Esophagus muscularis mucosa (tissue), 4 donors: ENCODE measurements around the gene CRTAP. TPM values are rescaled to one million over a fixed set of nuclear protein-coding genes. Genes with fewer than 3 reads are reported as not detected.

Experiments
- DNase-seq: peaks from one replicate; pipeline ENCODE4 v3.0.0-alpha.2; 2017; ENCODE audit errors: extremely low spot score
- H3K27ac ChIP-seq, 4 donors: fragments of 200-600 bp; sonication (generic); replicated peaks in 1 of 4; 1 replicate in 3 of 4; 2 replicates in 1 of 4; pipeline ENCODE4 v1.5.1; 2016 to 2019; ENCODE audit warnings: mild to moderate bottlenecking in 1 of 4
- H3K27me3 ChIP-seq, 4 donors: fragments of 200-600 bp; sonication (generic); one replicate each; pipeline versions ENCODE4 v1.5.1 to v1.6.0; 2016 to 2019
- H3K36me3 ChIP-seq, 4 donors: fragments of 200-600 bp; sonication (generic); one replicate each; pipeline ENCODE4 v1.5.1; 2016 to 2019
- H3K4me1 ChIP-seq, 4 donors: fragments of 200-600 bp; sonication (generic); one replicate each; pipeline ENCODE4 v1.5.1; 2016 to 2019
- H3K4me3 ChIP-seq, 4 donors: fragments of 200-600 bp; sonication (generic); 1 replicate in 2 of 4; 2 replicates in 2 of 4; pipeline ENCODE4 v1.5.1; 2016 to 2019; ENCODE audit warnings: mild to moderate bottlenecking in 4 of 4, moderate library complexity in 1 of 4
- H3K9me3 ChIP-seq, 4 donors: fragments of 200-600 bp; sonication (generic); 1 replicate in 3 of 4; 2 replicates in 1 of 4; pipeline ENCODE4 v1.5.1; 2016 to 2019
- CTCF ChIP-seq, 3 experiments: fragments of 200-600 bp in 2 of 3; fragments of 450-650 bp in 1 of 3; sonication (generic) in 2 of 3; IDR thresholded peaks; one replicate each; pipeline ENCODE4 v1.5.1; 2017 to 2019; ENCODE audit warnings: antibody characterized with exemption in 3 of 3, mild to moderate bottlenecking in 2 of 3, moderate library complexity in 1 of 3
- EP300 ChIP-seq: sonication (generic); formaldehyde crosslinking; IDR thresholded peaks from one replicate; pipeline ENCODE4 v1.6.1; 2017; ENCODE audit warnings: antibody characterized with exemption
- POLR2A ChIP-seq: fragments of 450-650 bp; IDR thresholded peaks from one replicate; pipeline ENCODE4 v1.6.1; 2017; ENCODE audit warnings: antibody characterized with exemption, moderate library complexity, mild to moderate bottlenecking, low read depth
- POLR2AphosphoS5 ChIP-seq, 2 donors: sonication (generic); formaldehyde crosslinking; IDR thresholded peaks; one replicate each; pipeline ENCODE4 v1.6.1; 2017; ENCODE audit warnings: antibody characterized with exemption in 2 of 2
- WGBS: methylation state at CpG from one replicate; pipeline ENCODE4 v1.1.5; 2018; 5-methylcytosine and 5-hydroxymethylcytosine counted together
- intact Hi-C: fragments of 100-400 bp; cut with DNase I; formaldehyde crosslinking; loops from one replicate; pipeline ENCODE4 v1.15.1; 2023
- small RNA-seq, 3 donors: library from RNA; depleted of rRNA; stranded (forward); fragments of <200 nt; gene quantifications; one replicate each; pipeline ENCODE3, GENCODE V24; 2016
- total RNA-seq, 4 donors: library from RNA; depleted of rRNA; stranded (reverse); fragments of >200 nt; gene quantifications; one replicate each; pipeline versions ENCODE4 v1.1.0 to v1.2.1, GENCODE V29; 2016

The CRTAP gene
- total RNA-seq, 4 donors from 2014 or later = 187 to 282 (median 237) TPM

GRCh38 chr3:33186524-33187367 lies 72.9 kb downstream of the CRTAP start:
- 93% methylated on average over 13 of the region's 13 CpGs for WGBS
- TF ChIP-seq EP300 (no peak), CTCF (IDR thresholded peaks at IDR 0.05) (no peak), POLR2A (no peak), POLR2AphosphoS5 (IDR thresholded peaks at IDR 0.05) (no peak)
- Histone ChIP-seq H3K4me3 (no peak overlapping the region), H3K4me1 (no peaks in the 10 kb centered on the region), H3K36me3 (no peaks in the 10 kb centered on the region), H3K27me3 (no peaks in the 10 kb centered on the region), H3K27ac (no peak overlapping the region), H3K9me3 (peaks cover 0 to 6% (median 0%) of the 10 kb centered on the region in 4 donors)
- intact Hi-C loops = no loop called here
- no peak for DNase-seq

- DNase-seq = no peak
- 85% methylated on average over 3 of the region's 3 CpGs for WGBS
- TF ChIP-seq CTCF (IDR thresholded peaks at IDR 0.05) = no peak
- TF ChIP-seq POLR2A = no peak
- TF ChIP-seq EP300 = no peak
- TF ChIP-seq POLR2AphosphoS5 (IDR thresholded peaks at IDR 0.05) = no peak
Observed at GRCh38 chr3:33187368-33187634, 73.5 kb downstream of the CRTAP start.

GRCh38 chr3:33194303-33194702 lies 80.5 kb downstream of the CRTAP start:
- 88% methylated on average over 1 of the region's 1 CpG for WGBS

More at GRCh38 chr3:33187368-33187634, 73.5 kb downstream of the CRTAP start:
- Histone ChIP-seq H3K9me3 (peaks cover 0 to 6% (median 0%) of the 10 kb centered on the region in 4 donors), H3K27ac (no peak overlapping the region), H3K4me1 (no peaks in the 10 kb centered on the region), H3K4me3 (no peak overlapping the region), H3K27me3 (no peaks in the 10 kb centered on the region), H3K36me3 (no peaks in the 10 kb centered on the region)
- intact Hi-C loops = no loop called here

GRCh38 chr3:33196538-33196937 lies 82.7 kb downstream of the CRTAP start:
- 54% methylated on average over 3 of the region's 3 CpGs for WGBS
- no peak for DNase-seq
- no peak for TF ChIP-seq CTCF (IDR thresholded peaks at IDR 0.05)
- TF ChIP-seq EP300 = no peak
- H3K9me3 ChIP-seq = no peaks in the 10 kb centered on the region
- H3K4me3 ChIP-seq = no peak overlapping the region
- intact Hi-C loops = no loop called here
- no peaks in the 10 kb centered on the region for H3K27me3 ChIP-seq
- no peak overlapping the region for H3K27ac ChIP-seq
- H3K36me3 ChIP-seq = no peaks in the 10 kb centered on the region
- no peaks in the 10 kb centered on the region for H3K4me1 ChIP-seq

More at GRCh38 chr3:33194303-33194702, 80.5 kb downstream of the CRTAP start:
- no peak for DNase-seq
- Histone ChIP-seq H3K4me1 (no peaks in the 10 kb centered on the region), H3K4me3 (no peak overlapping the region), H3K27ac (no peak overlapping the region), H3K27me3 (no peaks in the 10 kb centered on the region), H3K9me3 (no peaks in the 10 kb centered on the region), H3K36me3 (no peaks in the 10 kb centered on the region)
- no peak for TF ChIP-seq EP300
- no peak for TF ChIP-seq POLR2AphosphoS5 (IDR thresholded peaks at IDR 0.05)
- no peak for TF ChIP-seq POLR2A
- no peak for TF ChIP-seq CTCF (IDR thresholded peaks at IDR 0.05)
- intact Hi-C loops = no loop called here

Small RNA genes within 50 kb of the gene (small RNA-seq; reads per million reads assigned to genes)
- gene AC123900.1 = 0 reads per million in 3 donors
- 0 reads per million in 3 donors for gene RN7SL296P
- 0 reads per million in 3 donors for gene SUMO2P10

Other genes with a start within 250 kb of the CRTAP start
- gene CCR4, start 162.4 kb upstream of the CRTAP start, total RNA-seq = under 1 TPM in 1 of 4 donors, not detected in 3; 0.17 TPM
- 10 to 100 TPM; 19.9 to 36.8 (median 30.3) TPM for gene GLB1, start 16.9 kb upstream of the CRTAP start, total RNA-seq
- gene TMPPE, start 16.9 kb upstream of the CRTAP start, total RNA-seq = 1 to 10 TPM; 6.2 to 9.4 (median 7.0) TPM
- 1 to 10 TPM in 3 of 4 donors, under 1 TPM in 1; 0.42 to 2.3 (median 1.3) TPM for gene SUSD5, start 104.8 kb downstream of the CRTAP start, total RNA-seq
- 10 to 100 TPM in 1 of 4 donors, 1 to 10 TPM in 3; 5.4 to 10.9 (median 6.9) TPM for gene FBXL2, start 163.4 kb downstream of the CRTAP start, total RNA-seq